GM21786 (cell line): Measurements from ENCODE around the gene ANKRD49.

ENCODE experiments used
- ATAC-seq: cut with Tn5 transposase; IDR thresholded peaks from one replicate; pipeline ENCODE4 v1.9.1; 2021; ENCODE audit not compliant: unreplicated experiment

Gene ANKRD49, protein sequence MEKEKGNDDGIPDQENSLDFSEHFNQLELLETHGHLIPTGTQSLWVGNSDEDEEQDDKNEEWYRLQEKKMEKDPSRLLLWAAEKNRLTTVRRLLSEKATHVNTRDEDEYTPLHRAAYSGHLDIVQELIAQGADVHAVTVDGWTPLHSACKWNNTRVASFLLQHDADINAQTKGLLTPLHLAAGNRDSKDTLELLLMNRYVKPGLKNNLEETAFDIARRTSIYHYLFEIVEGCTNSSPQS

DNA sequence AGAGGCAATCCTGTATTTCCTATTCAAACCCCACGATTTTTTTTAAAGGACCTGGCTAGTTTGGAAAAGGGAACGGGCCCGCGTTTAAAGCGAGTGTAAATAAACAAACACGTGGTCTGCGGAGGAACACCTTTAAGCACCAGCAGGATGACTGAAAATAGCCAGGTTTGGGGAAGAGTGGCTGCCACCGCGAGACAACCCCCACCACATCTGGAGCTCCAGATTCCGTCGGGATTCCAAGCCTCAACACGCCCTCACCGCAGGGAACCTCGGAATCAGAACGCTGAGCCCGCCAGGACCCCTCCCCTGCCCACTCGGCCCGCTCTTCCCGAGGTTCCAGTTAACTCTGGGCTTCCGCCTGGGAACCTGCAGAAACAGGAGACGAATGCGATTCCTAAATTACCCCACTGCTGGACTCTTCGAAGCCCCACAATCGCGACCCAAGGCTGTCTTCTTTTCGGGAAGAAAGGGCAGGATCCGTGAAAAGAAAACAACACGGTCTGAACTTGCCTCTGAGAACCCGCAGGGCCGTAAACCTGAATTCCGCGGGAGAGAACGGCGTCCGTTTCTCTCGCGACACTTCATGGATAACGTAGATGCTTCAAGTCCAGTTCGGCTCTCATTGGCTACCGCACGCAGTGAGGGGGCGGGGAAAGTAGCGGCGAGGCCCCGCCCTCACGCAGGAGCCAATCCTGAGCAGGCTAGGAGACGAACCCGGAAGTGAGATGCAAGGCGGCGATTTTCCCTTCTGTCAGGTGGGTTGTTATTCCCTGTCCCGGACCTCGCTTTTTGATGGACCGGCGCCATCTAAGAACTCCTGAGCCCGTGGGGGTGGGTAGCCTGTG, at the start of gene ANKRD49, which contains the start of gene MRE11:
Gene ANKRD49 (plus strand): TSS at position 704 of the 845 bp plus-strand sequence. CDS start 2,710 bp downstream, outside the sequence.
Gene MRE11 (minus strand): TSS at position 564 of the 845 bp plus-strand sequence. CDS start 1,043 bp downstream, outside the sequence.
- ATAC-seq = peak; percentile 99

DNA sequence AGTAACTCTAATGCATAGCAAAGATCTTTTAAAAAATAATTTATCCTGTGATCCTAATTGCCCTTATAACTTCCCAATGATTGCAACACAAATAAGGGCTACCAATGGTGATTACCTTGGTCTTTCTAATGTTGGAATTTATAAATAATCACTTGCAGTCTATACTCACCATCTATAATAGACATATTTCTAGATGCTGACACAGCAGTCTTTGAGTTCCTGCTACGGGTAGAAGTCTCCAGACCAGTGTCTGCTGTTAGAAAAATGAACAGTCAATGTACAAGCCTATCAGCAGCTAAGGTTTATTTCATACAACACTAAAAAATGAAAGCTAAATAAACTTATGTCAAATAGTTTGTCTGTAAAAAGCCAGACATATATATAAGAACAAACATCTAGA, 48.1 kb upstream of the ANKRD49 start:
- no peak for ATAC-seq

DNA sequence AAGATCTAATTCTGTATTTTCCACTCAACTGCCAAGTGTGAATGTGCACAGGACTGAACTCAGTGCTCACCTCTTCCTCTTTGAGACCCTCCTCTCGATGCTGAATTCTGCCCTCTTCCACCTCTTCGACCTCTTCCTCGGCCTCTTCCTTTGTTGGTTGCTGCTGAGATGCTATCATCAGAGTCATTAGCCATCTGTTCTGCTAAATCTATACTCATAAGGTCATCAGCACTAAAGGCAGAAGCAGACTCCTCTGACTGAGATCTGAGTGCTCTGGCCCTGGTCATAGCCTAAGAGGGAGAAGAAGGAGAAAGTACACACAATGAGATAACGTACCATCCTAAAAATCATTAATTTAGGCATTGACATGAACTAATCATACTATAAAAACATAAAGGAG, 46.6 kb upstream of the ANKRD49 start:
- no peak for ATAC-seq

DNA sequence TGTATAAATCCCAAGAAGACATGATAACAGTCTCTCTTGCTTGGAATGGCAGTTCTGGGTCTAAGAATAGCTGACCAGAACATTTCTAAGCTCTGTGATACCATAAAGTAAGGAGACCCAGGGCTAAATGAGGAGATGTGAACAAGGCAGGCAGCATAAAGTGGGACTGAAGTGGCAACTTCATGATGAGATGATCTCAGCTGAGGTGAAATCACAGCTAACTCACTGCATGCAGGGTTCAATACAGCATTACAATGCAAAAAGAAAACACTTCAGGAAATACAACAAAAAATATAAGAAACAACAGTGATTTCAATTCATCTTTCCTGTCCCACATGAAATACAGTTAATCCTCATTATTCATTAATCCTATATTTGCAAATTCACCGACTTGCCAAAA, 44.8 kb upstream of the ANKRD49 start:
- no peak for ATAC-seq

DNA sequence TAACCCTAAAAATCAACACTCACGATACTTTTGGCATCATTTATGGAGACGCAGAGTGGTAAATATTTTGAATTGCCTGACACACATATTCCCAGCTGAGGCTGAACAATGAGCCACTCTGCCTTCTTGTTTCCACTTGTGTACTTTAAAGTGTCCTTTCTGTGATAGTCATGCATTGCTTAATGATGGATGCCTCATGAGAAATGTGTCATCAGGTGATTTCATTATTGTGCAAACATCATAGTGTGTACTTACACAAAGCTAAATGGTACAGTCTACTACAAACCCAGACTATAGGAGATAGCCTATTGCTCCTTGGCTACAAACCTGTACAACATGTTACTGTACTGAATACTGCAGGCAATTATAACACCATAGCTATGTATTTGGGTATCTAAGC, 44.3 kb upstream of the ANKRD49 start:
- ATAC-seq = no peak

DNA sequence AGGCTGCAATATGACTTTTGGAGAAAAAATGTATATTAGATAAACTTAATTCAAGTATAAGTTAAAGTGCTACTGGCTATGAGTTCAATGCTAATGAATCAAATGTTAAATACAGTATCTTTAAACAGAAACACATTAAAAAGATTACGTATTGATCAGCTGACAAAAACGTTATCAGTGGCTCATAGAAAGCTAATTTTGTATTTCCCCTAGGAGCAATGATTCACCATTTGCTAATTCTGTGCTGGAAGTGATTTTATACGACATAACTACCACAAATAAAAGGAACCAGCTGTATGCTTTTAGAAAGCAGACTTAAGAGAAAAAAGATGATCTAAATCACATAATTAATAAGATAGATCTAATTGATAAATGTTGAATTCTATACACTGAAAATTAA, 43.7 kb upstream of the ANKRD49 start:
- no peak for ATAC-seq

DNA sequence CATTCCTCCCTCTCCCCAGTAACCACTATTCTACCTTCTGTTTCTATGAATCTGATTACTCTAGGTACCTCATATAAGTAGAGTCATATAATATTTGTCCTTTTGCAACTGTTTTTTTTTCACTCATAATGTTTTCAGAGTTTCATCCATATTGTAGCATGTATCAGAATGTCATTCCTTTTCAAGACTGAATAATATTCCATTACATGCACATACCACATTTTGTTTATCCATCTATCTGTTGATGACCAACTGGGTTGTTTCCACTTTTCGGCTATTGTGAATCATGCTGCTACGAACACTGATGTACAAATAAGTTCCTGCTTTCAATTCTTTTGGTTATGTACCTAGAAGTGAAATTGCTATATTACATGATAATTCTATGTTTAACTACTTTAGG, 40.8 kb upstream of the ANKRD49 start:
- no peak for ATAC-seq

DNA sequence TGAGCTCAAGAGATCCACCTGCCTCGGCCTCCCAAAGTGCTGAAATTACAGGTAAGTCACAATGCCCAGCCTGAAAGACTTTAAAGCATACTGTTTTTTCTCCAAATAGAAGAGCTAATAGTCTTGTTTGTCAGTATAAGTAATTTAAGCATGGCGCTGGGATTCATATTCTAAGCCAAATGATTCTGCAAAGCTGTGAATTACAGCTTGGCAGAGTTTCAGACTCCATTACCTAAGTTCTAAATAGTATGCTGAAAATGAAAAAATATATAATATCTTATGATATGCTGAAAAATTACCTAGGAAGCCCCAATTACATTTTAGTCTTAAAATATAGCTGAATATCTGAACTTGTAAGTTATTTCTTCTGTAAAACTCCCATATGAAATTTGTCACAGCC, 39.5 kb upstream of the ANKRD49 start:
- no peak for ATAC-seq

DNA sequence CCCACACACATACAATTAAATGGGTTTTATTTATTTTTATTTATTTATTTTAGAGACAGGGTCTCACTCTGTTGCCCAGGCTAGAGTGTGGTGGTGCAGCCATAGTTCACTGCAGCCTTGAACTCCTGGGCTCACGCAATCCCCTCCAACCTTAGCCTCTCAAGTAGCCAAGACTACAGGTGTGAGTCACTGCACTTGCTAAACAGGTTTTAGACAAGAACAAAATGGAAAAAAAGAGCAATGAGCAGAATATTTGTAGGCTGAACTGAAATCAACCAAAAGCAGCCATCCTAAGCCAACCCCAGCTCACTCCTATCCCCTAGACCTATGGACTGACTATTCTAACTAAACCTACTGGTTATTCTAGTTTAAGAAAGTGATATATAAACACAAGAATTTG, 37.9 kb upstream of the ANKRD49 start:
- no peak for ATAC-seq

DNA sequence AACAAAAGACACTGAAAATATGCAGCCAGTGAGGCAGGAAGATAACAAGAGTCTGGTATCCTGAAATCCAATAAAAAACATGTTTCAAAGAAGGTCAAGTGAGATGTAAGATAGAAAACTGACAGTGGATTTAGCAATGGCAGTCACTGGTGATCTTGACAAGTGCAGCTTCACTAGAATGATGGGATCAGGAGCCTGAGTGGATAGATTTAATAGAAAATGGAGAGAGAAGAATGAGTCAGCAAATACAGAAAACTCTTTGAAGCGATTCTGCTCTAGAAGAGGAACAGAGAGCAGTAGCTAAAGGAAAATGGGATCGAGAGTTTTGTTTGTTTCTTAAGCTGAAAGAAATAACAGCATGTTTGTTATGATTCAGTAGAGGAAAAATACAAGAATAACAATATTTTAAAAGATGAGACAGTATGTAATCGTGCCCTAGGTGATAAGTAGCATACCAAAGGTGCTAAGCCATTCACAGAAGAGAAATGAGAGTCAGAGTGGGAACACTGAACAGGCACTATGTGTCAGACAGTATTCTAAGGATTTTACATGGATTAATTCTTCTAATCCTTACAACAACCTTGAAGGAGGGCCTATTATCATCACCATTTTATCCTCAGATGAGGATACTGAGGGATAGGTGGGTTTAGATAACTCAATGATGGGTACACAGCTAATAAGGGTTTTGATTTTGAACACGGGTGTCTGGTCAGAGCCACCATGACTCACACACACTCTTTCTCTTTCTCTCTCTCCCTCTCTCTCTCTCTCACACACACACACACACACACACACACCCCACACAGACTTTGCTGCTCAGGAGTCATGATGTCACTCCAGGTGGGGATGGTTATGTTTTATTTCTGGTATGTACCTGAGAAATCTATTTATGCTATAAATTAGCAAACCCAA, 36.4 kb upstream of the ANKRD49 start:
- ATAC-seq = no peak

DNA sequence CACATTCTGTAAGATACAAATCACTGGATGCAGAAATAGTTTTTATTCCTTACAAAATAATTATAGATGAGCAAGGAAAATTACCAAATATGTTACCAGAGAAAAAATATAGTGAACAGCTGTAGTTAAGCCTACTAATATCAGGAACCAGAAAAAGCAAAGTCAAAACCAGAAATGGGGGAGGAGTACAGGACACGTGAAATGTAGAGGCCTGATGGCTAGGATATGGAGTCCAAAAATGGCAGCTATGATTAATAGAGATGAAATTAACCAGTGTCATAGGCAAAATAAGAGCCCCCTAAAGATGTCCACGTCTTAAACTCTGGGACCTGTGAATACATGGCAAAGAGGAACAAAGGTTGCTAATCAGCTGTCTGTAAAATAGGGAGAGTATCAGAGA, 34.2 kb upstream of the ANKRD49 start:
- ATAC-seq = no peak

DNA sequence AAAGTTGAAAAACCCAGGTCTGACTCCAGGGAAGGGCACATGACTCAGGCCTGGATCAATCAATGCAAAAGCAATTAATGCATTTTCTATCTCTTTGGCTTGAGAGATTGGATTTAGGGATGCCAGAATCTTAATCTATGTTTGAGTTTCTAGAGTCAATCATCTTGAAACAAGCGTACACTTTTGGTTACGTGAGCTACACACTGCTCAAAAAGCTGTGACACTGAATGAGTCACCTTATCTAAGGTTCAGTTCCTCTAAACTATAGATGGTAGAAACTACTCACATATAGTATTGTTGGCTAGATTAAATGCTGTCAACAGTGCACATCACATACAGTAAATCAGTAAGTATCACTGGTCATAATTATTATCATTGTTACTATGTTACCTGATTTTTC, 24.4 kb upstream of the ANKRD49 start:
- peak; percentile 86 for ATAC-seq

DNA sequence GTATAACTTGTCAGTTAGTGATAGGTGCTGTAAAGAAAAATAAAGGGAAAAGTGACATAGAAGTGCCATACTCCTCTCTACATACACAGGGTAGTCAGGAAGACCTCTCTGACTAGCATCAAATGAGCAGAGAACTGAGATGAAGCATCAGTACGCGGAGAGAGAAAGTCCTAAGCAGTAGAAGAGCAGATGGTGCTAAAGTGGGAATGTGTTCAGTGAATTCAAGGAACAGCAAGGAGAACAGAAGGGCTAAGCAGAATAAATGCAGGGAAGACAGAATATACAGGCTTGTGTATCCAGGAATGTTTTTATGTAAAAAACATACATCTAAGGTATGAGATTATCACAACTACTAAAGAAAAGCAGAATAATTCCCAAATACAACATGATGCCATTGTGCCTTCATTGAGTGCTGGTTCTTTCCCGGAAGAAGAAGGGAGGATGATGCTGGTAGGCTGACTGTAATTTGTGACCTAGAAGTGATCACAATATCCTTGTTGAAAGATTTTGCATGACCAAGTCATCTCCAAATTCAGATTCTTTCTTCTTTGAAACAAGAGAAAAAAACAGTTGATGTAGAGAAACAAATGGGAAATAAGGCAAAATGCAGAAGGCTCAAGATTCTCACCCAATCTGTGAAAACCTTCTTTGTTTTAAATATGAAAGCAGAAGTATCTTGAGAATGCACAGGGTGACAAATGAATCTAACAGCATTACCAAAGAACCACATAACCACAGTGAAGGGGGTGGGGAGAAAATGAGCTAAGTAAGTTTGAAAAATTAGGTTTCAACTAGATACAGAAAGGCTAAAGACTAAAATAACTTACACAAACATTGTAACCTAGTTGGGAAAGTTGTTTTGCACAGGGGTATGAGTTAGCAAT, 20.6 kb upstream of the ANKRD49 start:
- peak; percentile 85 for ATAC-seq

DNA sequence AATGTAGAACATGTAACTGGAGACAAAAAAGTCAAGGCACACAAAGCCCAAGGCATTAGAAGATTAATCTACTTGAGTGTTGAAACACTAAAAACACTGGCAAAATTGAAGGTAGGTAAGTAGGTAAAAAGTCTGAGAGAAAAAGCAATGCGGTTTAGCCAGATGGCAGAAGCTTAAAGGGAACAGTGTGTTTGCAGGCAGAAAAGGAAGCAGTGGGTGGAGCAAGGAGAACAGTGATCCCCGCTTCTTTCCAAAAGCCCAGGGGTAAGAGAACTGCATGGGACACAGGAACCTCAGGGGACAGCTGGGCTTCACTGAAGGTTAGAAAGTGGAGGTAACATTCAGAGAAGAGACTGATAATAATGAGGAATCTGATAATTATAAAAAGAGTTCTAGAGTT, 16.2 kb upstream of the ANKRD49 start:
- ATAC-seq = no peak

DNA sequence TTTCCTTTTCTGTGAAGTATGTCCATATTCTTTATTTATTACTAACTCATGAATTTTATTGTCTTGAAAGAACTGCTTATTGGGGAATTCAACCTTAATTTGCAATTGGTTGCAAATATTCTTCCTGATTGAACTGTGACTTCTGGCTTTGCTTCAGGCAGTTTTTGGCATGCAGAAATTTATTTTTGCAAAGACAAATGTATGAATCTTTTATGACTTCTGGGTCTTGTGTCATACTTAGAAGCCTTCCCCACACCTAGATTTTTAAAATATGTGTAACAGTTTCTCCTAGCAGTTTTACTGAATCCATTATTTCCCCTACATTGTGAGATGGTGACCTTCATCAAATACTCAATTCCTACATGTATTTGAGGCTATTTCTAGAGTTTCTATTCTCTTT, 12.4 kb upstream of the ANKRD49 start:
- no peak for ATAC-seq

DNA sequence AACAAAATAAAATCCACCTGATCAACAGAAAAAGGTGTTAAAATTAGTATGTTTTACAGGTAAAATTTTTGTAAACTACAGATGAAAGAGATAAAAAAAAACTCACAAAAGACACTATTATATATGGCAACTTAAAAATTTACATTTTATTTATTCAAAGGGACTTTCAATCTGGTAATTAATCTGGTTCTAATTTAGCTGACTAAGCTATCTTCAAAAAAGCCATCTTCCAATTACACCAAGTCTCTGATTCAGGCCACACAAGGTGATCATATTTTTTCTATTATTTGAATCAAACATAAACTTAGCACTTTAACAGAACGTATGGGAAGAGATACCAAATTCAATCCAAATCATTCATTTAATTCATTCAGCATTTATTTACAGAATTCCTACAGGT, 7.7 kb upstream of the ANKRD49 start:
- no peak for ATAC-seq

DNA sequence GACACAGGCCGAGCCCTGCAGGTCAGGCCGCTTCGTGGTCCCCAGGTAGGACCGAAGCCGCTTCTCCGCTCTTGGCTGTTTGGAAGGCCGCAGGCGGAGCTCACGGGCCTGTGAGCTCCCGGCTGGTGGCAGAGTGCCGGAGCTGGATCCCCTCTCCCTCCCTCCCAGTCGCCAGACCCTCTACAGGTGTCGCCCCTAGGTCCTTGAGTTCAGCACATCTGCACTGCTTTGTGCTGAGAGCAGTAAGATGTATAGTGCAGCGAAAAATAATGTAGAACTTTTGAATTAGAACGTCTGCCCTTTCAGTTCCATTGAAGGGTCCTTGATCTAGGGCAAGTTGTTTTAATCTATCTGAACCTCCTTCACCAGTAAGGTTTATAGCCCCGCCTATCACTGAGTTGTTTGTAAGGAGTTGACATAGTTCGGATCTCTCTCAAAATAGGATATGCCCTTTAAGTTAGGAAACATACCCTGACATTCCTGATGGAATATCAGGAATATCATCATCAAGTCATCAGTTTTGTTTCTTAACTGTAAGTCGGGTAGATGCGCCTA, 419 bp downstream of the ANKRD49 start:
- peak; percentile 57 for ATAC-seq

DNA sequence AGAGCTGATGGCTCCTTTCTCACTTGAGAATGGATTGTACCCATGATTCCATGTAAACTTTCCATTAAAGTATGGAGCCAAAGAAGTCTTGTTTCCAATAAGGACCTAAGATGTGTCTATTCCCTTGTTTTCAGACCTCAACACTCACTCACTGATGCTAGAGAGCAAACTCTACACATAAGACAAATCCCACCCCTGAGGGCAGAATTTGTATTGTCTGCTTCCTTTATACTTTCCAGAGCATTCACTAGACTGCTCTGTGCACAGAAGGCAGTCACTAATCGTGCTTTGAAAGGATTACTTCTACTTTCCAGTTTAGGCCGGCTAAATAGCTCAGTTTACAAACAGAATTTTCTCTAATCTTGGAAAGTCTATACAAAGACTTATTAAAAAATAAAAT, 6.4 kb downstream of the ANKRD49 start:
- no peak for ATAC-seq

DNA sequence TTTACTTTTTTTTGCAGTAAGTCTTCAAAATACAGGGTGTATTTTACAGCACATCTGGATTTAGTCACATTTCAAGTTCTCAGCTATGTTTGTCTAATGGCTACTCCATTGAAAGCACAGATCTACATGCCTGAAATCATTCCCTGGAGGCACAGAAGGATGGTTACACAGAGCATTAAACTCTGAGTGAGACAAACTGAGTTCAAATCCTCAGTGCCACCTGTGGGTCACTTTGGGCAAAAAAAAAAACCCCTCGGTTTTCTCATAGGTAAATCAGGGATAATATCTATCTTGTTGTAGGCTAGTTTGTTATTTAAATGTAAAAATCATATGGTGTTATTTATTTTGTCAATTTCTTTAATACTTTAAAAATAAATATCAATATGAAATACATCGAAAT, 7.7 kb downstream of the ANKRD49 start:
- no peak for ATAC-seq

DNA sequence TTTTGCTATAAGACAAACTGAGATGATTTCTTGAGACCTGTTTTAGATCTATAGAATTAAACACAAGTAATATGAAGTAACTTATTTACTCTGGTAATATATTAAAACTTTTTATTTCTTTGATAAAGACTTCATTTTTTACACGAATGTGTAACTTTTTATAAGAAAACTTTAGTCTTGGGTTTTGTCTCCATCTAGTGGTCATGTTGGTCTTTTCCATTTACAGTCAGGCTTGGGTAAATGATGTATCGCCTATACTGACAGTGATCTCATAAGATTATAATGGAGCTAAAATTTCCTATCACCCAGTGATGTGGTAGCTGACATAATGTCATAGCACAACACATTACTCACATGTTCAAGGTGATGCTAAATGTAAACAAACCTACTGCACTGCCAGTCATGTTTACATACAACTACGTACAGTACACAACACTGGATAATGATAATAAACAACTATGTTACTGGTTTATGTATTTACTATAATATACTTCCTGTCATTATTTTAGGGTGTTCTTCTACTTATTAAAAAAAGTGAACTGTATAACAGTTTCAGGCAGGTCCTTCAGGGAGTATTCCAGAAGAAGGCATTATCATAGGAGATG, 11.0 kb downstream of the ANKRD49 start:
- no peak for ATAC-seq
